ENCODE measurements around the gene TDRD9.
A peak's percentile ranks its signal among the peaks of the same experiment; 100 is the strongest.

The TDRD9 gene

DNA sequence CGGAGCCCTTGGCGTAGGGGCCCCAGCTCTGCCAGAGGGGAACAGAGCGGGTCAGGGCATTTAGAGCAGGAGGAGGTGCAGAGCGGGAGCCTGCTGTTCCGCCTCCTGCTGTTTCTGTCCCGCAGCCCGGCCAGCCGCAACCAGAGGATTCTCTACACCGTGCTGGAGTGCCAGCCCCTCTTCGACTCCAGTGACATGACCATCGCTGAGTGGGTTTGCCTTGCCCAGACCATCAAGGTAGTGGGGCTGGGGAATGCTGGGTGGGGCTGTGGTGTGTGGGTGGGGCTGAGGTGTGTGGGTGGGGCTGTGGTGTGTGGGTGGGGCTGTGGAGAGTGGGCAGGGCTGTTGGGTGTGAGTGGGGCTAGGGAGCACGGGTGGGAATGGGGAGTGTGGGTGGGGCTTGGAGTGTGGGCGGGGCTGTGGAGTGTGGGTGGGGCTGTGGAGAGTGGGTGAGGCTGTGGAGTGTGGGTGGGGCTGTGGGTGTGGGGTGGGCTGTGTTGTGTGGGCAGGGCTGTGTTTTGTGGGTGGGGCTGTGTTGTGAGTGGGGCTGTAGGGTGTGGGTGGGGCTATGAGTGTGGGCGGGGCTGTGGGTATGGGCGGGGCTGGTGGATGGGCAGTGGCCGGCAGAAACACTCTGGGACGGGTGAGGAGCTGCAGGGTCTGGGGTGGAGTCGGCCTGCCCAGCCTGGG lies 165.3 kb downstream of the TDRD9 start:
- no peak for DNase-seq

DNA sequence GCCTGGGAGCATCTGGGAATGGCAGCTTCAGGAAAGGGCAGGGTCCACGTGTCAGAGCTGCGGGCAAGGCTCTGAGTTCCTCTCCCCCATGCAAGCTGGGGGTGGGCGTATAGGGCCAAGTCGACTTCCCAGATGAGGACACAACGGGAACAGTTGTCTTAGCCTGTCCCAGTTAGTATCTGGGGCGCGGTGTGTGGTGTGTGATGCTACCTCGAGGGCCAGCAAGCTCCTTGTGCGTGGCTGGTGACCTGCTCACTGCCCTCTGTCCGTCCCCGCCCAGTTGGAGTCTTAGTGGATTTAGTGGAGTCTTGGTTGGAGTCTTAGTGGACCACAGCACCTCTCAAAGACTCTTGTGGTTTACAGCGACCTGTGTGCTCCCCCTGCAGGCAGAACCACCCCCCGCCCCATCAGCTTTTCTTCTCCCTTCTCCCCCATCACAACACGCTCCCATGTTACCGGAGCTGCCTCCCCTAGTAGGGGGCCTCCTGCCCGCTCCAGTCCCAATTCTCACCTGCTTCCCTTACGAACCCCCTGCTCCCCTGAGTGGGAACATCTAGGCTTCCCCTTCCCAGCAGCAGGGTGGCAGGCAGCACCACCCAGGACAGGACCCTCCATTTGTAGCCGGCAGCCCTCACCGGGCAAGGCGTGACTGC lies 165.9 kb downstream of the TDRD9 start:
- no peak for DNase-seq

DNA sequence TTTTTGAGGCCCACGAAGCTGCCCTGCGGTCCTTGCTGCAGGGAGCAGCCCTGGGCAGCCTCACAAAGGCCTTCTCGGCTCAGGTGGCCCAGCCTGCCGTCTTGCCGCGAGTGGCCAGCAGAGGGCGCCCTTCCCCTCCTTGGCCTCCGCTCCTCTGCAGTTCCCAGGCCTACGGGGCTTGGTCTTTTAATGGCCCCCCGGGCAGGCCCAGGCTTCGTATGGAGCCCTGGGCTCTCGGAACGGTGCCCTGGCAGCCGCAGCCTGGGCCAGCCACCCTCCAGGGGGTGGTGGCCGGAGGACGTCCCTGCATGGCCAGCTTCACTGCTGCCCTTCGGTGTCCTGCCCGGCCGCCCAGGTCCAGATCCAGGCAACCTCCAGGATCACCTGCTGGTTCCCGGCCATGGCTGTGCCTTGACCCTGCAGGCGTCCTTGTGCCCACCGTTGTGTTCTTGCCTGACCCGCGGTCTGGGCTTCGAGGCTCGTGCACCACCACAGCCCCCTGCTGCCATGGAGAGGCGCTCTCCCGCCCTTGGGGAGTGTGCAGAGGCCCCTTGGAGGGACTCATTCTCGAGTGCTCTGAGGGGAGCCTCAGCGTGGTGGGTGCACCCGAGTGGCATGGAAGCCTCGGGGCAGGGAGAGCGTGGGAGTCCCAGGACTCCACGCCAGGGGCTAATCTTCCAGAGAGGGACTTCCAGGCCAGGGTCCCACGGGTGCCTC lies 166.6 kb downstream of the TDRD9 start:
- DNase-seq = peak; percentile 63

DNA sequence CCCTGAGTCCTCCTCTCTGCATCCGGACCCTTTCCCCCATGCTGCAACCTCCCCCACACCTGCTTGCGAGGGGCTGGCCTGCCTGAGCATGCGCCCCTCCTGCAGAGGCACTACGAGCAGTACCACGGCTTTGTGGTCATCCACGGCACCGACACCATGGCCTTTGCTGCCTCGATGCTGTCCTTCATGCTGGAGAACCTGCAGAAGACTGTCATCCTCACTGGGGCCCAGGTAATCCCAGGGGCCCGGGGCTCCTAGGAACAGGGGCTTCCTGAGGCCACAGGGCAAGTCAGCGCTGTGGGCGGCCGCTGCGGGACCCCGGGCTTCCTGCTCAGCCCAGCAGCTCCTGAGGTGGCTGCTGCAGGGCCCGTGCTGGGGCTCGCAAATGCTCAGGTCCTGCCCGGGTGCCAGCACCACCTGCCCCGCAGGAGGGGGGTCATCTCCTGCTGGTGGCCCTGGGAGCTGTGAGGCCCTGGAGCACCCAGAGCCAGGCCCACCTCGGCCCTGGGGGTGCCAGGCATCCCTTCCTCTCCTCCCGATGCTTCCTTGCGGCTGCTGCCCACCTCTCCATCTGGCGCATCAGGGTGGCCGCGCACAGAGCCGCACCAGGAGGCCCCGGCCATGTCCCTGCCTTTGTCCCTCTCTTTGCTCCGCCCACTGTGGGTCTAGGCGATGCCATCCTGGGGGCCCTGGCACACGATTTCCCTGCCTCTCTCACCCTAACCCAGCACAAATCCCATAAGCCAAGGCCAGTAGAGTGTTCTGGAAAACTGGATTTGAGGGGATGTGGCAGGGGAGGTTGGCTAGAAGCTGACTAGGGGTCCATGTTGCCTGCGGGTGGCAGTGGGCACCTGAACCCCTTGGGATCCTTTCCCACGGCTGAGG lies 167.4 kb downstream of the TDRD9 start:
- DNase-seq = no peak

DNA sequence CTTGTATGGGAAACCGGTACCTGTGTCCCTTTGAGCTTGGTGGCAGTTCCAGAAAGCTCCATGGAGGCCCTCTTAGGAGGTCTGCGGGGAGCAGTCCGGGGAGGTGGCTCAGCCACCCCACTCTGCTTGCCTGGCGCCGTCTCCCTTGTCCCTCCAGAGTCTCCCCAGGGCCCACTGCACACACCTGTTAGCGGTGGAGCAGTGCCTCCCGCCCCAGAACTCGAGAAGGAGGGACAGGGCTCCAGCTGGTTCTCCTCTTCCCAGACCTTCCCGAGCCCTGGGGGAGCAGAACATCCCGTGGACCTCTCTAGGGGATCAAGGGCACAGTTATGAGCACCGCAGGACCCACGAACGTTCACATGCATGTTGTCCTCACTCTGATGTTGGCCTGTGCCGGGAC lies 168.1 kb downstream of the TDRD9 start:
- DNase-seq = no peak

DNA sequence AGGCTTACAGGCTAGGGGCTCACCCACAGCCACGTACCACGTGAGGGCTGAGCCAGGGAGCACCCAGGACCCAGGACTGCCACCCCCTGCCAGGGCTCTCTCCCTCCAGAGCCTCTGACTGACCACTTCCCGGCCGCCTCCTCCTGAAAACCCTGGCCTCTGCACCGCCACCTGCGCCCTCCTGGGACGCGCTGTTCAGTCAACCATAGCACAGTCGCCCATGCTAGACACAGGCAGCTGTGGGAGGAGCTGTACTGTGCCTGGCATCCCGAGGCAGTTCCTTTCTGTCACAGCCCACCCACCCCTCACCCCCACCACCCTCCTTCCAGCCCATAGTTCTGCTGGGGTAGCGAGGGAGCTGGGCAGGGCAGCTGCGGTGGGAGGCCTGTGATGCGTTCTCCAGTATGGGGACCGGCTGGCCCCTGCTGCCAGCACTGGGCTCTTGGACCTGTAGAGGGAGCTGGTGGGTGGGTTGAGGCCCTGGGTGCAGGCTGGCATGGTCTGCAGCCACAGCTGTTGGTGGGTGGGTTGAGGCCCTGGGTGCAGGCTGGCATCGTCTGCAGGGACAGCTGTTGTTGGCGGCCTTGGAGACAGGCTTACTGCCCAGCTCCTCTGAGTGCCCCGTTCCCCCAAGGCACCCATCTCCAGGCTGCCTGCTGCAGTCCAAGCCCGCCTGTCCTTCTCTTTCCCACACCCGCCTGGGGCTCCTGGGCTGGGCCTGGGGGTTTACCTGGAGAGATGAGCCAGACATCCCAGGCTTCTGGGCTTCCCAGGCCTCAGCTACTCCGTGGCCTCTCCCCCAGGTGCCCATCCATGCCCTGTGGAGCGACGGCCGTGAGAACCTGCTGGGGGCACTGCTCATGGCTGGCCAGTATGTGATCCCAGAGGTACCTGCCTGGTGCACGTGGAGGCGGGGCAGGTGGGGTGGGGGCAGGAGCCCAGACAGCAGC lies 168.8 kb downstream of the TDRD9 start:
- DNase-seq = no peak

DNA sequence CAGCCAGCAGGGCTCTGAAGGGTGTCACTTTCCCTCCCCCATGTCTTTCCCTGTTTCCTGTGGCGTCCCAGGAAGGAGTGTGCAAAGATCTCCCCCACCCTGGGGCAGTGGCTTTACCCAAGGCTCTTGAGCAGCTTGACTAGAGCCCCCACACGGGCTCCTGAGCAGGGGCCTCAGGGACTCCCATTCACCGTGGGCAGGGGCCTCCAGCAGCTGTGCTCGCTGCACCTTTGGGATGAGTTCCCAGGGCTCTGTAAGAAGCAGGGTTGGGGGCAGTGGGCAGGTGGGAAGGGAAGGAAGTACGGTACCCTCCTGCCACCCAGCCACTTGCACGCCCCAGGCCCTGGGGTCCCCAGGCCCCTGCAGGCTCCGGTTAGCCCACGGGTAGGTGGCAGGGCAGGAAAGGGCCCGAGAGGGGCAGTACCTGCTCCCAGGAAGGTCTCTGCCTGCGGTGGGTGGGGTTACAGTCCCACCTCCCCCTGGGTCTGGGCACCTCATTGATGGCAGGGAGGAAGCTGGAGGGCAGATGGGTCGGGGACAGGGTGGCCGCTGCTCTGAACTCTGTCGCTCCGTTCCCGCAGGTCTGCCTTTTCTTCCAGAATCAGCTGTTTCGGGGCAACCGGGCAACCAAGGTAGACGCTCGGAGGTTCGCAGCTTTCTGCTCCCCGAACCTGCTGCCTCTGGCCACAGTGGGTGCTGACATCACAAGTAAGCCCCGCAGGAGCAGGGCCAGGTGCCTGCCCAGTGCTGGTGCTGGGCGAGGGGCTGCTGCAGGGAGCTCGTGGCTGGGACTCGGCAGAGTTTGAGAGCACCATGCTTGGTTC lies 170.2 kb downstream of the TDRD9 start:
- no peak for DNase-seq

DNA sequence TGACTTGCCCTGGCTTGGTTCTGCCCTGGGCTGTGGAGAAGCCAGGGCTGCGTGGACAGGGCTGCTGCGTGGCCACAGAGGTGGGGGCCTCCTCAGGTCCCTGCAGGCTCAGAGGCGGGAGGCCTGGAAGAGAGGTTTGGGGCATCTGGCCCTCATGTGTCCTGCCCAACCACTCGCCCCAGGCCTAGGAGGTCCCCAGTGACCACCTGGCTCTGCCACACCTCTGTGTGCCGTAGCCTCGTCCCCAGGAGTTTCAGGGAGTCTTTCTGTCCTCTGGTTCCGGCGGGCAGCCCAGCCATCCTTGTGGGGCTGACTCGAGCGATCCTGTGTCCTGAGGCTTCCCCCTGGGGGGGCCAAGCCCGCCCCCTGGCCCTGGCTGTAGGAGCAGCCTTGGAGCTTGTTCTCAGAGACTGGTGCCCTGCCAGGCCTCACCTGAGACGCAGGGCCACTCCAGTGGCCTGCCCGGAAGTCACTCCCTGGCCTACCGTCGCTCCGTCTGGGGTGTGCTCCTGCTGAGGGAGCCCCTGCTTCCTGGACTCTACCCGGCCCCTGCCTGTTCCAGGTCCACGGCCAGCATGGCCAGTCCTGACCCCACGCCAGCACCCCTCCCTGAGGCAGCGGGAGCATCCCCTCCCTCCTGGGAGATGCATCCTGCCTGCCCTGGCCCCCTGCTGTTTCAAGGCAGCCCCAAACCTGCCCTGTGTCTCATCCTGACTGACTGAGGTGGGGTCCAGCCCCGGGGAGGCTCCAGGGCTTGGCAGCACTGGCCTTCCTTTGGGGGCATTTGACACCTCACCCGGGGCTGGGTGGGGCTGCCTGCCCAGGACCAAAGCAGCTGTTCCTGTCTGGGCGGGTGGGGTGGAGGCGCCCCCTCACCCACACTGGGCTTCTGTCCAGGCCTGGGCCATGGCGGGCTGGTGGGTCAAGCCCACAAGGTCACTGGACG lies 171.1 kb downstream of the TDRD9 start:
- no peak for DNase-seq

DNA sequence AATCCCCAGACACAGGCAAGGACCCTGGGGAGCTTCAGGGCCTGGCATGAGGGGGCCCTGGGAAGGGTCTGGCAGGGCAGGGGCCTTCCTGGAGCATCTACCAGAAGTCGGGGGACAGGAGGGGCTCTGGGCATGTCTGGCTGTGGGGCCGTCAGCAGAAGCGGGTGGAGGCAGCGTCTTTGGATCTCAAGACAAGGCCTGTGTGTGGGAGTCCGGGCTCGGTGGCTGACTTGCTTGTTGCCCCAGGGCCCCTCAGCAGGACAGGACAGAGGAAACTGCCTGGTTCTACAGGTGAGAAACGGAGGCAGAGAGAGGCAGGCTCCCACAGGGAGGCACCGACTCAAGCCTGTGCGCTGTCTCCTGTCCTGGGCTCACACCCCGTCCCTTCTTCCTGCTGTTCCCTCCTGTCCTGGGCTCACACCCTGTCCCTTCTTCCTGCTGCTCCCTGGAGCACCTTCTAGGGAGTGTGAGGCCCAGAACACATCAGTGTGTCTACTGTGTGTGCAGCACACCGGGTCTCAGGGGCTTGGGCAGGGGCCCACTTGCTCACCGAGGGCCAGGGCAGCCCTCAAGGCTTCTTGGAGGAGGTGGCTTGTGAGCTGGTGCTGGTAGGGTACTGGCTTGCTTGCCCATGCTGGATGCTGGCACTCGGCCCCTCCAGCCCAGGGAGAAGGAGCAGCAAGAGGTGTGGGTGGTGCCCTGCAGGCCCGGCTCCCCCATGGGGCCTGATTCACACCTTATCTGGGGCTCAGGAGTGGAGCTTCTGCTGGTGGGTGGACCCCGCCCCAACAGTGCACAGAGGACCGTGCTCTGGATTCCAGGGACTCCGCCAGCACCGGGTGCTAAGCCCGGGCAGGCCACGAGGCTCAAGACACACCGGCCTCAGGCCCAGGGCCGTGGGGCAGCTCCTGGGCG lies 172.2 kb downstream of the TDRD9 start:
- no peak for DNase-seq

DNA sequence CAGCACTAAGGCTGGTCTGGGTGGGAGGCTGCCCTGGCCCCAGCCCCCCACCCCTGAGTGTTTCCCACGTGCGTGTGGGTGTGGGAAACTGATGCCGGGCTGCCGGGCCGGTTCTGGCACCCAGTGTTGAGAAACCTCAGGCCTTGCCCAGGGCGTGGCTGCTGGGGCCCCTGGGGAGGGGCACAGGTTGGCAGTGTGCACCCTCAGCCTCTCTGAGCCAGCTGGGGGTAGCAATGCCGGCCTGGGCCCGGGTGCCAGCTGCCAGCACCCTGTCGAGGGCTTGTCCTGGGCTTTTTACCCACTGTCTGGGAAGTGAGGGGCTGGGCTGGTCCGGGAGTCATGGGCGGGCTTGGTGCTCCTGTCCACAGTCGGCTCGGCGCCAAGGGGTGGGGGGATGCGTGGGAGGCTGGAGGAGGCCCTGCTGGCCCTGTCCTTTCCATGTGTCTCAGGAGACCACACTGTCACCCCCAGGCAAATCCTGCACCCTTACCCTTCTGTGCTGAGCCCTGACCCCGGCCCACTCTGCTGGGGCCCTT lies 172.9 kb downstream of the TDRD9 start:
- DNase-seq = no peak

DNA sequence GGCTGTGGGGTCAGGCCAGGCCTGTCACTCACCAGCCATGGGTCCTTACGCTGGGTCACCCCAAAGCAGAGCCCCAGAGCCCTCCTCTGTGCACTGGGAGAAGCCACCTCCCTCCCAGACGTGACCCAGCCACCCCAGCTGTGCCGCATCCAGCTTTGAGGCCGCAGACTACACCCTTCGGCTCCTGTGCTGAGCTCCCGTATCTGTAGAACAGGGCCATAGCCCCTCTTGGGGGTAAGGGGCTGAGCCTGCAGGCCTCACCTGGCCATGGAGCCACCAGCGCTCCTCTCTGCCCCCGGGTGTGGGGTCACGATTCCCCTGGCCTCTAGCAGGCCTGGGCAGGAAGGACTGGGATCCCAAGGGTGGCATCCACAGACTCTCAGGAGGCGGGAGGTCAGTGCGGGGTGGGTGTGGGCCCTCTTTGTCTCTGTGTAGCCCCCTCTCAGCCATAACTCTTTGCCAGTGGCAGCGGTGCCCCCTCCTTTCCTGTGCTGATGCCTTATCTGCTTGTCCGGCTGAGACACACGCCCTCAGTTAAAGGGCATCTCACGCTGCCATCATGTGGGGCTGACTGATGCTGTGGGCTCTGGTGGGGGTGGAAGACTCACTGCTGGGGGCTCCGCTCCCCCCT lies 173.5 kb downstream of the TDRD9 start:
- DNase-seq = no peak

All from NCI-H1105 (cell line).